ENCODE results near the gene GDF10.

- TF ChIP-seq EZH2 (IDR thresholded peaks at IDR 0.05; ENCODE audit: low read length, unreplicated experiment), result no peak
- TF ChIP-seq CTCF (conservative IDR thresholded peaks at IDR 0.05; ENCODE audit: low read depth, low read length), result no peak
- TF ChIP-seq EZH2phosphoT487 (IDR thresholded peaks at IDR 0.05; ENCODE audit: borderline replicate concordance, low read length), result no peak
These were observed 38.4 kb upstream of the GDF10 start for GRCh38 chr10:47261556-47261955.
